Adipose tissue (tissue), 3 donors: ENCODE measurements around the gene OARD1. TPM values are rescaled to one million over a fixed set of nuclear protein-coding genes. Genes with fewer than 3 reads are reported as not detected.
"Not testable (repeated sequence)": the region's sequence is repeated elsewhere in the genome, so short reads cannot be mapped to it uniquely, and the experiment has no call there.

Experiments
- H3K27ac ChIP-seq: one replicate; pipeline ENCODE4 v1.5.1; 2013; ENCODE audit warnings: low read depth, low read length
- WGBS, 3 donors: extraction: QIAGEN DNeasy Blood & Tissue Kit; methylation state at CpG; one replicate each; pipeline ENCODE4 v1.1.7; 2013; 5-methylcytosine and 5-hydroxymethylcytosine counted together
- polyA plus RNA-seq, 3 donors: library from polyadenylated mRNA; stranded (reverse); fragments of 200-250 nt; gene quantifications; one replicate each; pipeline ENCODE4 v1.2.3, GENCODE V29; 2013
- donor health status: healthy with polysubstance abuse.
- donor health status: Bipolar disorder and iron deficiency.
- donor health status: healthy.

Gene OARD1, protein sequence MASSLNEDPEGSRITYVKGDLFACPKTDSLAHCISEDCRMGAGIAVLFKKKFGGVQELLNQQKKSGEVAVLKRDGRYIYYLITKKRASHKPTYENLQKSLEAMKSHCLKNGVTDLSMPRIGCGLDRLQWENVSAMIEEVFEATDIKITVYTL
- 10 to 100 TPM; 14.3 to 41.5 (median 28.2) TPM for polyA plus RNA-seq

DNA sequence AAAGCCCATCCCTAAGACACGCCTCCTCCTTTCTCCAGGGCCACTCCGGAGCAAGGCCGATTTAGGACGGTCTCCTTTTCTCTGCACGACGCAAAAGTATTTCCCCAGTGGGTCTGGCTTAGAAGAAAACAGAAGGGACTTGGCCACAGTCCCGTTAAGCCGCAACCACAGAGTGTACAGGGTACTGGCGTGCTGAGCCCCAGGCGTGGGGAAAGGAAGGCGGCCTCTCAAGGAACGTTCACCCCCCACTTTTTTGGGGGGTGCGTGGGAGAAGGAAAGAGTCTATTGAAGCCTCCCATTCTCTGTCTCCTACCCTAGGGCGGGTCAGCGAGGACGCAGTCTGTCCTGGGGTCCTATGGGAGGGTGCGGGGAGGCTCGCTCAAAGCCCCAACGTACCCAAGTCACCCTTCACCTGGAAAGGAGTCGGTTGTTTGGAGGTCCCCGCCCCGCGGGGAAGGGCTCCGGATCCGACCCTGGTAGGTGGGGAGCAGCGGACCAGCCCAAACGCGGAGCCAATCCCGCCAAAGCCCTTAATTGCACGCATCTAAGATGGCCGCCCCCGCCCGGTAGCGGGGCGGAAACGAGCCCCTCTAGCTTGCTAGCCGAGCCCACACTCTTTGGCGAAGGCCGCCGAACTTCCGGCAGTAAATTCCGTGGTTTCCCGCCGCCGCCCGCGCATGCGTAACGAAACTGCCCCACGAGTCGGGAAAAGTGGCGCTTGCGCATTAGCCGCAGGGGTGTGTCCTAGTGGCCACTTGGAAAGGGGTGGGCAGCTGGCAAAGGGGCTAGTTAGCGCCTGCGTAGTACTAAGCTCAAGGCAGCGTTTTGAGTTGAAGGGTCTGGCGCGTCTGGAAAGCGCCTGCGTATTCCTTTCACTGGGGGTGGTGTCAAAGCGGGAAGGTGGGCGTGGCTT, at the start of gene OARD1:
TSS of gene OARD1 (minus strand) at position 434 of the 913 bp plus-strand sequence. CDS start 722 bp downstream, outside the sequence.
- WGBS, 3 donors, result 0 to 1% (median 1%) methylated on average over 62 to 63 of the region's 63 CpGs
- peak within 1 kb of the TSS; percentile 100 for H3K27ac ChIP-seq

DNA sequence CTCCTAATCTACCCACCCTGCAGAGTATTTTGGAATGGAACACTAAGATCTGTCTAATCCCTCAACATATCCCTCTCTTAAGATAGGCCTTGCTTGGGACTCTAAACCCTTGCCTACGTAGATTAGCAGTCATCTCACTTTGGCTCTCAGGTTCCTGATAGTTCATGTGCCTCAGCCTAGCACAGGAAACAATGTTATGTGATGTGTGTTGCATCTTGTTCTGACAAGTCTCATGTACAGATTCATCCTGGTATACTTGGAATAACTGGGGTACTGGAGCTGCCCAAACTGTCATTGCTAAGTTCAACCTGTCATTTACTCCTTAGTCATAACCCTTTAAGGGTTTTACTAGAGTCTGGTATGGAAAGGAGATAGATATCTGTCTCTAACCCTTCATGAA, 47.9 kb upstream of the OARD1 start:
- 92 to 97% (median 97%) methylated on average over 1 of the region's 1 CpG for WGBS, 3 donors
- H3K27ac ChIP-seq, result no peak overlapping the region

DNA sequence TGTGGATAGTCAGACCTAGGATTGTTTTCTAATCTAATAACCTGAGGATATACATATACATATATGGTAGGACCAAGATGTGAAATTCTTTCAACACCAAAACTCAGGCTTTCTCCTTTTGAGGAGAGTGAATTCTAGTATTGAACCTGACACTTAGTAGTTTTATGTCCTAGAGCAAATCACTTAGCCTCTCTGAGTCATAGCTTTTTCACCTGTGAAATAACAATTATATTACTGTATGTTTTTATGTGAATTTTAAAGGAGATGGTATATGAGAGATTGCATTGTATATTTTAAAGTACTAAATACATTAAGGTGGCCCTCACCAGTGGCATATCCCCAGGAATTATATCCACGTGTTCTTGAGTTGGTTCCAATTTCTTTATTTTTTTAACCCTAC, 47.4 kb upstream of the OARD1 start:
- no peak overlapping the region for H3K27ac ChIP-seq
- 57 to 62% (median 59%) methylated on average over 1 of the region's 1 CpG for WGBS, 3 donors

DNA sequence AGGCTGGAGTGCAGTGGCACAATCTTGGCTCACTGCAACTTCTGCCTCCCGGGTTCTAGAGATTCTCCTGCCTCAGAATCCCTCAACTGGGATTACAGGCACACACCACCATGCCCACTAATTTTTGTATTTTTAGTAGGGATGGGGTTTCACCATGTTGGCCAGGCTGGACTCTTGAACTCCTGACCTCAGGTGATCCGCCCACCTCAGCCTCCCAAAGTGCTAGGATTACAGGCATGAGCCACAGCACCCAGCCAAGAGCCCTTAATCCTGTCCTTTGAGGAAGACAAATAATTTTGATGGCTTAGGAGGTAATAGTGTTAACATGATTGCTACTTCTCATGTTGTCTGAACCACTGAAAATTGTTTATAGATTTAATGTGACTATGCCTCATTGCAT, 42.9 kb upstream of the OARD1 start:
- 95 to 97% (median 95%) methylated on average over 2 of the region's 2 CpGs for WGBS, 3 donors

DNA sequence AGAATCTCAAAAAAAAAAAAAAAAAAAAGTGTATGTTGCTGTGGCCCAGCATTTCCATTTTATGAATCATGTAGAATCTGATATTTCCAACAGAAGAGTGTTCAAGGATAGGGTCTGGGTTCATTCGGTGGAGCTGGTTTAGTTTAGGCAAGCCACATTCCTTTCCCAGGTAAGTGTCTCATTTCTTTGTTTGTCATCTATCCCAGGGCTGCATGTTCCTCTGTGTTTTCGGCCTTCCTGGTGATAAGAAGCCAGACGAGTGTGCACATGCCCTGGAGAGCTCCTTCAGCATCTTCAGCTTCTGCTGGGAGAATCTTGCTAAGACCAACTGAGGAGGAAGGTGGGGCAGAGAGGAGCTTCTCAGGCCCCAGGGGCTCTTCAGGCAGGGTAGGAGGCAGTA, 38.9 kb upstream of the OARD1 start:
- WGBS, 3 donors, result 84 to 94% (median 89%) methylated on average over 3 of the region's 3 CpGs
- H3K27ac ChIP-seq, result no peak overlapping the region

More for the DNA sequence above, 42.9 kb upstream of the OARD1 start:
- not testable (repeated sequence) for H3K27ac ChIP-seq

DNA sequence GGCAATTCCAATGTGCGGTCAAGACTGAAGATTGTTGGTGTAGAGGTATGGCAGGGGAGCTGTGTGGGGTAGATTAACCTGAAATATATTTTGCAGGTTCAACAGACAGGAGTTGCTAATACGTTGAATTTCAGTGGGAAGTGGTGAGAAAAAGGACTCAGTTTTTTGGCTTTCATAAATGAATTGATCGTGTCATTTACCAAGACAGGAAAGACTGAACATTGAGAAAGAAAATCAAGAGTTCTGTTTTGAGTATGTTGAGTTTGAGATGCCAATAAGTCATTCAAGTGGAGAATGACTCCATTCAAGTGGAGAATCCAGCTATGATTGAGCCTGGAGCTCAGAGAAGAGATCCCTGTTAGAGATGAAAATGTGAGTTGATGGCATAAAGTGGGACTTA, 31.7 kb upstream of the OARD1 start:
- WGBS, 3 donors, result 89 to 94% (median 92%) methylated on average over 3 of the region's 3 CpGs
- H3K27ac ChIP-seq, result no peak overlapping the region

DNA sequence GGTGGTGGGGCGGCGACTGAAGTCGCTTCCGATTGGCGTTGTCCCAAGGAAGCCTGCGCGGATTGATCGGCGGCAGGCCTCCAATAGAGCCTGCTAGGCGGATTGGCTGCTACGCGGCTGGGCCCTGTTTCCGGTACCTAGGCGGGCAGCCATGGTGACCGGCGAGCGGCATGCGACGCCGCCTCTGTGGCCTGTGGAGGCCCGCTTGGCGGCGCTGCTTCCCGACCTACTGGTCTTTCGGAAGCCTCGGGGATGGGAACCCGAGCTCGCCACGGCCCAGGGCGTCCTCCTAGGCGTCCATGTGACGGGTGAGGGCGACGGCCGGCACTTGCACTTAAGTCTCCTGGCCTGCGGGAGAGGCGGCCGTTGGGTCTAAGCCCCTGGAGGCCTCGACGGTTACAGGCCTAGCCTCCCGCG, 28.7 kb upstream of the OARD1 start:
- H3K27ac ChIP-seq, result no peak overlapping the region
- 70 to 88% (median 81%) methylated on average over 42 of the region's 42 CpGs for WGBS, 3 donors

DNA sequence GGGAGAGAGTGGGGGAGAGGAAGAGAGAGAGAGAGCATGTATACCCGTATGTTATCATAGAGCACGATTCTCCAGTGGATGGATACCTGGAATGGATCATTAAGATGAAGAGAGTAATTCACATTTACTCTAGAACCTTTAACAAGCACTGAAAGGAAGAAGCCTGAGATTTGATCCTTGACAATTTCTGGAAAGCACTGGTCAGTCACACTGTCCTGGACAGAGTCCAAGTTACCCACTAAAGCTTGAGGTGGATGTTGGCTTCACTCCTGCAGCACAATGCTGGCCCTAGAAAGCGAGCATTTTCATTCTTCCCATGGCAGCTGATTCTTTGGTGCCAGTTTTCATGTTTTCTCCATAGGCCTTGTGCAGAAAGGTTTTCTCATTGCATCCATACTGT, 26.2 kb upstream of the OARD1 start:
- no peak overlapping the region for H3K27ac ChIP-seq
- WGBS, 3 donors, result 69 to 80% (median 71%) methylated on average over 3 of the region's 3 CpGs

DNA sequence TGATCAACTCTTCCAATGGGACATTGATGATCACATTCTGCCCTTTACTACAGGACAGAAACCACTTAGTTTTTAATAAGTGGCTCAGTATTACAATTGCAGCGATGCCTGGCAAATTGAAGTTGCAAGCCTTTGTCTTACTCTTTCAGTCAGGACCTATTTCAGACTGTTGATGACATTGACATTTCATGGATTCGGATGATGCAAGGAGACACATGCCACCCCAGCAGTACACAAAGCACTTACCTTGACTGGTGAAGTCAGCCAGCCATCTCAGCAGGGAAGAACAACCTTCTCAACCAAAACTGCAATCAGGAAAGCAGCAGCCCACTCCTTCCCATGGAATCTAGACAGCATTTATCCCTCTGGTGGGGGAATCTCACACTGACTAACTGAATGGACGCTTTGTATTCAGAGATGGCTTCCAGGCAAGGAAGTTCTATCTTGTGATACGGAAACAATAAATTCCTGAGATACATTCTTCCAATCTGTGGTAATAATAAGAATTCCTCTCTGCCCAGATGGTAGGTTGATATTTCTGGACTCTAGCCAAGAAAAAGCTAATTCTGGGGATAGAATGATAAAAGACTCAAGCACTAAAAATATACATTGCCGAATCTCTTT, 25.4 kb upstream of the OARD1 start:
- no peak overlapping the region for H3K27ac ChIP-seq
- WGBS, 3 donors, result 77 to 85% (median 81%) methylated on average over 5 of the region's 5 CpGs

DNA sequence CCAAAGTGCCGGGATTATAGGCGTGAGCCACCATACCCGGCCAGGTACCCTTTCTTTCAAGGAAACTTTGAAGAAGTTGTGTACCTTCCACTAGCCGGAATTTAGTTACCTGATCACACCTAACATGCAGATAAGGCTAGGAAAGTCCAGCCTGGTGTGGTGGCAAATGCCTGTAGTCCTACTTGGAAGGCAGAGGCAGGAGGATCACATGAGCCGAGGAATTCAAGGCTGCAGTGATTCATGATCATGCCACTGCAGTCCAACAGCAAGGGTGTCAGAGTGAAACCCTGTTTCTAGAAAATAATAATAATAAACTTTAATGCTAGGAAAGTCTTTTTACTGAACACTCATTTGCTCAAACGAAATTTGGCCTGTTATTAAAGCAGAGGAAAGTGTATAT, 21.6 kb upstream of the OARD1 start:
- WGBS, 3 donors, result 89 to 94% (median 90%) methylated on average over 6 of the region's 6 CpGs
- no peak overlapping the region for H3K27ac ChIP-seq

DNA sequence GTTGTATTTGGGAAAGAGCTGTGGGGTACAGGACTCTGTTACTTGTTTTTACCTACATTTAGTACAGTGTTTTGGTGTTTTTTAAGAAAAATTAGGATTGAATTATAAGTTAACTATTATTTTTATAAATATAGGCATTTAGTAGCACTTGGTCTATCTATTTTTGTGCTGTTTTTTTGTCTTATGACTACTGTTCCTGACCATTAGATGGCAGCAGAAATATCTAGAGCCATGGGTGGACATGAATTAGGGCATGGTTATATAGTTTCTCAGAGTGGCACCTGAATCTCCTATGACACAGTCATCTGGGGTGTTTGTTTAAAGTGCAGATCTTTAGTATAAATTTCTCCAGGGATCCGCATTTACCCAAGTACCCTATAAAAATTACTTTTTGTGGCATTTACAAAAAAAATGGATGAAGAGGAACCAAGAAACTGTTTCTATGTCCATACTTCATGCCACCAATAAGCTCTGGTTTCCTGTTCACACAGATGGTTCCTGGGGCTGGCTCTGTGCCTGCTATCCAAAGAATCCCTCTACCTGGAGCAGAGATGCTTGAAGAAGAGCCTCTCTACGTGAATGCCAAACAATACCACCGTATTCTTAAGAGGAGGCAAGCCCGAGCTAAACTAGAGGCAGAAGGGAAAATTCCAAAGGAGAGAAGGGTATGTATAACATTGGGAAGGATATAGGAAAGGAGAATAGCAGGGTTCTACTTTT, 20.4 kb upstream of the OARD1 start:
- WGBS, 3 donors, result 92 to 93% (median 92%) methylated on average over 4 of the region's 4 CpGs
- H3K27ac ChIP-seq, result no peak overlapping the region

DNA sequence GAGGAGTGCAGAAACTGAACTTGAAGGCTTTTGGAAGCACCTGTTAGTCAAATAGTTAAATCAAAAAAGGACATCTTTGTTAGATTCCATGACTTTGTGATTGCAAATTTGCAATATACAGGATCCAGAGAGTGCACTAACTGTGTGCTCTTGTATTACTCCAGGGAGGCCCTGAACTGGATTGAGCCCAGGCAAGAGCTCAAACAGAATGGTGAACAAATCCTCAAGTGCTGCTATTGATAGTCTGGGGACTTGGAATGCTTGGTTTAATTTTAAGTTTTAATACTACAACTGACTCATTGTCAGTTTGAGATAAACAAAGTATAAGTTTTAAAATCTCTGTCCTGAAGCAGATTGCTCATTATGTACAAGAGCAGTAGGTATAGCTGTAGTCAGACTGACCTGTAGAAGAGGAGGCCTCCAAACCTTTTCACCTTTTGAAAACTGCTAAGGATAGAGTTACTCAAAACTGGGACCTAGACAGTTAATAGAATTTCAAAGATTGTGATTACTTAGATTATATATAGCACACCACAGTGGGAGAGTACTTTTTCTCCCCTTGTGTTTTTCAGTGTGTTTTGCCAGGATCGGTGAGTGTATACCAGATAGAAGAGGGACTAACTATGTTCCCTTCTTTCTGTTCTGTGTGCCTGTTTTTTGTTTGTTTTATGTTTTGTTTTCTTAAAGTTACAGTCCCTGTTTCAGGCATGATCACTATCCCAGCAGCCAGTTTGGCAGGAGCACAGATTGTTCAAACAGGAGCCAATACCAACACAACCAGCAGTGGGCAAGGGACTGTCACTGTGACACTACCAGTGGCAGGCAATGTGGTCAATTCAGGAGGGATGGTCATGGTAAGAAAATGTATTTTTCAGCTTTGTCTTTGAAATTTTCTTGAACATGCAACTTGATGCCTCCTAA, 18.9 kb upstream of the OARD1 start:
- WGBS, 3 donors, result 32 to 40% (median 36%) methylated on average over 1 of the region's 1 CpG

DNA sequence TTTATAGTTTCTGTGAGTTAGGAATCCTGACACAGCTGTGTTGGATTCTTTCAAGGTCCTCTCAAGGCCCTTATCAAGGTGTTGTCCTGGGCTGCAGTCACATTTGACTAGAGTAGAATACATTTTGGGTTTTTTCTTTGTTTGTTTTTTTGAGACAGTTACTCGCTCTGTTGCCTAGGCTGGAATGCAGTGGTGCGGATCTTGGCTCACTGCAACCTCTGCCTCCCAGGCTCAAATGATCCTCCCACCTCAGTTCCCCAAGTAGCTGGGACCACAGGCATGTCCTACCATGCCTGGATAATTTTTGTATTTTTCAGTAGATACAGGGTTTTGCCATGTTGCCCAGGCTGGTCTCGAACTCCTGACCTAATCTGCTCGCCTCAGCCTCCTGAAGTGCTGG, 16.3 kb upstream of the OARD1 start:
- 91 to 95% (median 94%) methylated on average over 4 of the region's 4 CpGs for WGBS, 3 donors
- H3K27ac ChIP-seq, result no peak overlapping the region

More for the DNA sequence above, 18.9 kb upstream of the OARD1 start:
- H3K27ac ChIP-seq, result no peak overlapping the region

DNA sequence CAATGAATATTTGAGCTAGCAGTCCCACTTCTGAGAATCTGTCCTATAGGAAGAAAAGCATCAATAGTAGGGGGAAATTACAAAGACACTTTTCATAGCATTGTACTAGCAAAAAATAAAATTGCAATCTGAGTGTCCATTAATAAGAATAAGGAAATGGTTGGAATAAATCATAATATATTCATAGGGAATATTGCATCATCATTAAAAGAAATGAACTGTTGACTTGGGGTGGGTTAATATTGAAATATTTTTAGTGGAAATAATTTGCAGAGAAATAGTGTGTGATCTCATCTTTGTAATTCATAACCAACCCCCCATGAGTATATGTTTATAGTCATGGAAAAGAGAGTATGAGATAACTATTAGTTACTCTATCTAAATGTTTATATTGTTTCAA, 13.0 kb upstream of the OARD1 start:
- H3K27ac ChIP-seq, result no peak overlapping the region

DNA sequence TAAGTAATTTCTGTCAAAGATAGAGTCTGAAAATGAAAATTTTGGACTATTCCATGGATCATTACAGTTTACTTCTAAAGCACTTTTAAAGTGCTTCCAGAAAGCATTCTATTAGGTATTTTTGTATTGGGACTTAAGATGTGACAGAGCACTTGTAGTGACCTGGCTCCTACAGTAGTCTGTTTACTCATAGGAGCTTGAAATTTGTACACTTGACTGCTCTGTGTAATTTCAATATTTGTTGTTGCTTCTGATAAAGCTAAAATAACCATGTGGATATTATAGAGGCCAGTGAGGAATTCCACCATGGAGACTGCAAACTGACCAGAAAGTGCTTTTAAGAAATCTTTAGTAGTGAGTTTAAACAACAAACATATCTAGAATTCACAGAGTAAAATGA, 10.9 kb upstream of the OARD1 start:
- no peak overlapping the region for H3K27ac ChIP-seq

DNA sequence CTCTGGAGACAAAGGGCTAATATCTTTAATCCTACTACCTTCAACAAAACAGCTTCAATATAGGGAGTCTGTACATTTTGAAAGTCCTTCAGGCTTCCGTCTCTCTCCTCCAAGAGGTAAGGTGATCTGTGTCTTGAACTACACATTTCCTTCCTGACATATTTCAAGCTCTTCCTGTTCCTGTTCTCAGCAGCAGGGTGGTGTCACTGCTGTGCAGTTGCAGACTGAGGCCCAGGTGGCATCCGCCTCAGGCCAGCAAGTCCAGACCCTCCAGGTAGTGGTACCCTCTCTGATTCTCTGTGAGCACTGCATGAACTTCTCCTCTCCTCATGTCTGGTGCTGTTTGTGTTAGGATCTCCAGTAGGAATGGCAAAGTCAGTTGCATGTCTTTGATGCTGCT, 8.5 kb upstream of the OARD1 start:
- WGBS, 3 donors, result 46 to 91% (median 56%) methylated on average over 2 of the region's 2 CpGs
- H3K27ac ChIP-seq, result no peak overlapping the region

DNA sequence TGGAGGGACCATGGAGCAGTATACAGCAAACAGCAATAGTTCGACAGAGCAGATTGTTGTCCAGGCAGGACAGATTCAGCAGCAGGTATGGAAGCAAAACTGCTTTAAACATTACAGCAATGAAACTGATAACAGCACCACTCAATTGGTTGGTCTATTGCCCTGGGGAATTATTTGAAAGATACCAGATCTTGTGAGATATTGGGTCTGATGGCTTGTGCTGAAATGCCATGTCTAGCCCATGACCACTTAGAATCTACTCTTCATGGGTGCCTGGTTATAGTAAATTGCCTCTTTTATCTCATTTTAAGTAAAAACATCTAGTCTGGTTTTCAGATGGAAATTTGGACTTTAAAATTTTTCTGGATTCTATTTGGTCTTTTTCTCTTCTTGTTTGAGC, 6.9 kb upstream of the OARD1 start:
- 93 to 100% (median 94%) methylated on average over 1 of the region's 1 CpG for WGBS, 3 donors
- no peak overlapping the region for H3K27ac ChIP-seq

DNA sequence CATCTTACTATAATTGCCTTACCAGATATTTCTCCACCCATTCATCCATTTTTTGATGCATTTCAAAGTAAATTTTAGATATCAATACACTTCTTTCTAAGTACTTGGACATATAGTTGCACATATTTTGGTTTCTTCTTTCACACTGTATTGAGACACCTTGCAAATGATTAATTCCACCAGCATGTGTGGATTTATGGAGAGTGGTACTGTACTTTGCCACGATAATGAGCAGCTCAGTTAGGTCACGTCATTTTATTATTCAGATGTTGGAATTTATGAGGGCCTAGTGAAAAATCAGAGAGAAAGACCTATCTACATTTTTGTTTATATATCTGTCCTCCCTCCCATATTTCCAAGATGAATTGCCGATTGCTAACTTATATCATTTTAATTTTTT, 5.9 kb upstream of the OARD1 start:
- WGBS, 3 donors, result 73 to 89% (median 87%) methylated on average over 3 of the region's 3 CpGs
- H3K27ac ChIP-seq, result no peak overlapping the region
